OCI-LY1 (cell line): ENCODE measurements around the gene TPO.

Experiments used
- H2AFZ ChIP-seq: fragments of 200-600 bp; sonication (generic), shearing (Covaris generic); 2 replicates; pipeline ENCODE4 v1.6.0; 2014; ENCODE audit warnings: antibody characterized with exemption, mild to moderate bottlenecking, low read length
- H3F3A ChIP-seq: fragments of 200-600 bp; sonication (generic), shearing (Covaris generic); 2 replicates; pipeline ENCODE4 v1.6.0; 2014; ENCODE audit warnings: mild to moderate bottlenecking, antibody characterized with exemption, low read length, moderate library complexity; ENCODE audit not compliant: insufficient read depth
- H3K27ac ChIP-seq: fragments of 200-600 bp; sonication (generic); 2 replicates; pipeline ENCODE4 v1.5.1; 2014; ENCODE audit warnings: low read length, mixed run types, mild to moderate bottlenecking, low read depth; ENCODE audit not compliant: poor library complexity, severe bottlenecking
- H3K27me3 ChIP-seq: fragments of 200-600 bp; sonication (generic); 2 replicates; pipeline ENCODE4 v1.6.0; 2014; ENCODE audit warnings: antibody characterized with exemption, mild to moderate bottlenecking, low read length, moderate library complexity; ENCODE audit not compliant: insufficient read depth
- H3K36me3 ChIP-seq: fragments of 200-600 bp; sonication (generic); 2 replicates; pipeline ENCODE4 v1.6.1; 2014; ENCODE audit warnings: mild to moderate bottlenecking, antibody characterized with exemption, low read length, moderate library complexity, mixed read lengths; ENCODE audit not compliant: insufficient read depth
- H3K4me1 ChIP-seq: fragments of 200-600 bp; sonication (generic); 2 replicates; pipeline ENCODE4 v1.5.1; 2014; ENCODE audit warnings: mild to moderate bottlenecking, low read length, moderate library complexity; ENCODE audit not compliant: insufficient read depth, severe bottlenecking
- H3K4me2 ChIP-seq: fragments of 200-600 bp; sonication (generic), shearing (Covaris generic); 2 replicates; pipeline ENCODE4 v1.6.1; 2014; ENCODE audit warnings: low read length
- H3K4me3 ChIP-seq: fragments of 200-600 bp; sonication (generic); 2 replicates; pipeline ENCODE4 v1.5.1; 2014; ENCODE audit warnings: low read length, low read depth, mild to moderate bottlenecking, mixed read lengths; ENCODE audit not compliant: poor library complexity, severe bottlenecking
- H3K79me2 ChIP-seq: fragments of 200-600 bp; shearing (Covaris generic); 2 replicates; pipeline ENCODE4 v1.6.1; 2016; ENCODE audit warnings: mixed run types, low read length, mixed read lengths; ENCODE audit not compliant: insufficient read depth
- H3K9ac ChIP-seq: fragments of 200-600 bp; sonication (generic), shearing (Covaris generic); 2 replicates; pipeline ENCODE4 v1.6.1; 2014; ENCODE audit warnings: mild to moderate bottlenecking, low read length, mixed read lengths
- H3K9me2 ChIP-seq: fragments of 200-600 bp; sonication (generic), shearing (Covaris generic); 2 replicates; pipeline ENCODE4 v1.6.1; 2014; ENCODE audit warnings: low read depth, mild to moderate bottlenecking, low read length, mixed read lengths
- H3K9me3 ChIP-seq: fragments of 200-600 bp; shearing (Covaris generic); 2 replicates; pipeline ENCODE4 v1.6.1; 2014; ENCODE audit warnings: low read length, mixed read lengths
- H4K20me1 ChIP-seq: fragments of 200-600 bp; sonication (generic), shearing (Covaris generic); 2 replicates; pipeline ENCODE4 v1.6.0; 2016; ENCODE audit warnings: mild to moderate bottlenecking, low read length; ENCODE audit not compliant: insufficient read depth
- EZH2 ChIP-seq: fragments of 200-600 bp; sonication (generic), shearing (Covaris generic); IDR thresholded peaks from 2 replicates; pipeline ENCODE4 v1.8.0; 2017; ENCODE audit warnings: borderline replicate concordance, mixed run types, mild to moderate bottlenecking, antibody characterized with exemption, low read length, moderate library complexity, mixed read lengths
- TF ChIP-seq, protein P1 (sequence below): fragments of 200-600 bp; sonication (generic), shearing (Covaris generic); IDR thresholded peaks from 2 replicates; pipeline ENCODE4 v1.5.1; 2017; ENCODE audit warnings: mild to moderate bottlenecking, antibody characterized with exemption, low read length, moderate library complexity, mixed read lengths

TPO gene

GRCh38 chr2:1482981-1483380 is 69.7 kb downstream of the TPO start:
- H3K79me2 ChIP-seq, result no peaks in the 10 kb centered on the region
- no peaks in the 10 kb centered on the region for H4K20me1 ChIP-seq
- H3K4me3 ChIP-seq, result no peak overlapping the region
- H3K4me2 ChIP-seq, result no peak overlapping the region
- H3K9me2 ChIP-seq, result no peaks in the 10 kb centered on the region
- H3K36me3 ChIP-seq, result no peaks in the 10 kb centered on the region
- no peaks in the 10 kb centered on the region for H3F3A ChIP-seq
- no peaks in the 10 kb centered on the region for H3K4me1 ChIP-seq
- H3K27me3 ChIP-seq, result no peaks in the 10 kb centered on the region
- no peak overlapping the region for H3K27ac ChIP-seq
- H2AFZ ChIP-seq, result no peak overlapping the region
- no peaks in the 10 kb centered on the region for H3K9me3 ChIP-seq
- H3K9ac ChIP-seq, result no peak overlapping the region
- TF ChIP-seq EZH2, result no peak

DNA sequence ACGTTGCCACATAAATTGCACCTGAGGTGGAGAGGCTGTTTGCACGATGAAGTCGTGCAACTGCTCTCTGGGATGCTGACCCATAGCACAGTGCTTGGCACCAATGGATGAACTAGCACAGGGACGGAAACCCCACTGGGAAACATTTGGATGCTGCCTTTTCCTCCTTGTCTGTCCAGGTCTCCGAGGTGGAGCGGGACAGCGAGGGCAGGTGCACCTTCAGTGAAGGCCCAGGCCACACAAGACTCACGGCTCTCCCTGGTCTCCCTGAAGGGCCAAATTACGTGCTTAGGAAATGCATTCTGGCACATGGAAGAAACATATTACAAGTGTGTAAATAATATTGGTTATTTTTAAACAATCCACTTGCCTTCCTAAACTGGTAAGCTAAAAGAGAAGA is 70.3 kb downstream of the TPO start:
- no peak overlapping the region for H3K4me2 ChIP-seq
- H2AFZ ChIP-seq, result no peak overlapping the region
- no peaks in the 10 kb centered on the region for H3K36me3 ChIP-seq
- H3F3A ChIP-seq, result no peaks in the 10 kb centered on the region
- H3K4me3 ChIP-seq, result no peak overlapping the region
- no peaks in the 10 kb centered on the region for H3K9me2 ChIP-seq
- H3K27ac ChIP-seq, result no peak overlapping the region
- no peaks in the 10 kb centered on the region for H3K9me3 ChIP-seq
- no peaks in the 10 kb centered on the region for H3K79me2 ChIP-seq
- no peak for TF ChIP-seq EZH2
- TF ChIP-seq, protein P1, sequence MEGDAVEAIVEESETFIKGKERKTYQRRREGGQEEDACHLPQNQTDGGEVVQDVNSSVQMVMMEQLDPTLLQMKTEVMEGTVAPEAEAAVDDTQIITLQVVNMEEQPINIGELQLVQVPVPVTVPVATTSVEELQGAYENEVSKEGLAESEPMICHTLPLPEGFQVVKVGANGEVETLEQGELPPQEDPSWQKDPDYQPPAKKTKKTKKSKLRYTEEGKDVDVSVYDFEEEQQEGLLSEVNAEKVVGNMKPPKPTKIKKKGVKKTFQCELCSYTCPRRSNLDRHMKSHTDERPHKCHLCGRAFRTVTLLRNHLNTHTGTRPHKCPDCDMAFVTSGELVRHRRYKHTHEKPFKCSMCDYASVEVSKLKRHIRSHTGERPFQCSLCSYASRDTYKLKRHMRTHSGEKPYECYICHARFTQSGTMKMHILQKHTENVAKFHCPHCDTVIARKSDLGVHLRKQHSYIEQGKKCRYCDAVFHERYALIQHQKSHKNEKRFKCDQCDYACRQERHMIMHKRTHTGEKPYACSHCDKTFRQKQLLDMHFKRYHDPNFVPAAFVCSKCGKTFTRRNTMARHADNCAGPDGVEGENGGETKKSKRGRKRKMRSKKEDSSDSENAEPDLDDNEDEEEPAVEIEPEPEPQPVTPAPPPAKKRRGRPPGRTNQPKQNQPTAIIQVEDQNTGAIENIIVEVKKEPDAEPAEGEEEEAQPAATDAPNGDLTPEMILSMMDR, result no peak
- no peaks in the 10 kb centered on the region for H4K20me1 ChIP-seq
- H3K9ac ChIP-seq, result no peak overlapping the region
- H3K27me3 ChIP-seq, result no peaks in the 10 kb centered on the region
- no peaks in the 10 kb centered on the region for H3K4me1 ChIP-seq

DNA sequence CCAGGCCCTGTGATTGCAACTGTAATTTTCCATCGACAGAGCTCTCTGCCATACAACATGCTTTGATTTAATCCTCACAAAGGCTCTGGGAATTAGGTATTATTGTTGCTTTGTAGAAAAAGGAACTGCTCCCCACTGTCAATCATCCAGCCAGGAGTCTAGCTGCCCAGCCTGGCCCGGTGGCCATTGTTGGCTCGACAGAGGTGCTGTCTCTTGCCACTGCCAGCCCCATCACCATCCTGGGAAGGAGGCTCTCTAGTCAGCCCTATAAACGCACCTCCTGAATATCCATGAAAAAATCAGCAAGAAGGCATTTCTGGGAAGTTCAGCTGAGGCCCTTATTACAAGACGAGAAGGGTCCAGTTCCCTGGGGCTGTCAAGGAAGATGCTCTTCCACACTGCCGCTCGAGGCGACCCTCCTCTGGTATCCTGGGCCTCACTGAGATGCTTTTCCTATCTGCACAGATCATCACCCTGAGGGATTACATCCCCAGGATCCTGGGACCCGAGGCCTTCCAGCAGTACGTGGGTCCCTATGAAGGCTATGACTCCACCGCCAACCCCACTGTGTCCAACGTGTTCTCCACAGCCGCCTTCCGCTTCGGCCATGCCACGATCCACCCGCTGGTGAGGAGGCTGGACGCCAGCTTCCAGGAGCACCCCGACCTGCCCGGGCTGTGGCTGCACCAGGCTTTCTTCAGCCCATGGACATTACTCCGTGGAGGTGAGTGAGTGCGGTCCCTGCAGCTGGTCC is 71.0 kb downstream of the TPO start:
- Histone ChIP-seq H3K27me3 (no peaks in the 10 kb centered on the region), H2AFZ (no peak overlapping the region), H3K9me3 (no peaks in the 10 kb centered on the region), H3K4me2 (no peak overlapping the region), H3K4me1 (no peaks in the 10 kb centered on the region), H3K79me2 (no peaks in the 10 kb centered on the region), H4K20me1 (no peaks in the 10 kb centered on the region), H3K9me2 (no peaks in the 10 kb centered on the region), H3K9ac (no peak overlapping the region), H3F3A (no peaks in the 10 kb centered on the region), H3K27ac (no peak overlapping the region), H3K4me3 (no peak overlapping the region), H3K36me3 (no peaks in the 10 kb centered on the region)
- TF ChIP-seq EZH2, result no peak
- TF ChIP-seq, protein P1, result no peak

- Histone ChIP-seq H3K9me3 (no peaks in the 10 kb centered on the region), H3K4me2 (no peak overlapping the region), H3K4me1 (no peaks in the 10 kb centered on the region), H3K9ac (no peak overlapping the region), H3K79me2 (no peaks in the 10 kb centered on the region), H3K9me2 (no peaks in the 10 kb centered on the region), H3F3A (no peaks in the 10 kb centered on the region), H3K4me3 (no peak overlapping the region), H3K36me3 (no peaks in the 10 kb centered on the region), H4K20me1 (no peaks in the 10 kb centered on the region), H3K27me3 (no peaks in the 10 kb centered on the region), H3K27ac (no peak overlapping the region), H2AFZ (no peak overlapping the region)
- TF ChIP-seq, protein P1, result no peak
- TF ChIP-seq EZH2, result no peak
Measured at GRCh38 chr2:1486670-1487069, 73.4 kb downstream of the TPO start.
